DMS53 treated with DMSO at 0.1 percent for 48 hours (cell line): Measurements from ENCODE around the gene PSMC3IP.

Source experiments
- DNase-seq: peaks from one replicate; lab custom pipeline; 2025; ENCODE audit not compliant: unreplicated experiment; lab: John Stamatoyannopoulos, UW

The PSMC3IP gene

GRCh38 chr17:42586514-42587230 is 9.1 kb upstream of the PSMC3IP start:
- no peak for DNase-seq

GRCh38 chr17:42585353-42585752 is 7.8 kb upstream of the PSMC3IP start:
- DNase-seq = no peak

GRCh38 chr17:42584880-42585279 is 7.4 kb upstream of the PSMC3IP start:
- no peak for DNase-seq

- DNase-seq = no peak
Observed at GRCh38 chr17:42581744-42582270, 4.3 kb upstream of the PSMC3IP start.

- DNase-seq = no peak
Observed at GRCh38 chr17:42579794-42580551, 2.4 kb upstream of the PSMC3IP start.

GRCh38 chr17:42578282-42578869 is 847 bp upstream of the PSMC3IP start:
- DNase-seq = peak; percentile 59

GRCh38 chr17:42577140-42577531 is 393 bp downstream of the PSMC3IP start:
- DNase-seq = peak; percentile 44

GRCh38 chr17:42574463-42574862 is 3.1 kb downstream of the PSMC3IP start:
- no peak for DNase-seq

GRCh38 chr17:42573095-42573494 is 4.4 kb downstream of the PSMC3IP start:
- DNase-seq = no peak

- no peak for DNase-seq
Observed at GRCh38 chr17:42571435-42572225, 5.9 kb downstream of the PSMC3IP start.

- DNase-seq = no peak
Observed at GRCh38 chr17:42568341-42569111, 9.0 kb downstream of the PSMC3IP start.

- DNase-seq = peak; percentile 94
Observed at GRCh38 chr17:42566883-42567573, 10.5 kb downstream of the PSMC3IP start, which contains the start of gene MLX. Gene MLX (plus strand): TSS chr17:42567100. CDS start chr17:42567125, 25 bp downstream.

- no peak for DNase-seq
Observed at GRCh38 chr17:42566215-42566882, 11.2 kb downstream of the PSMC3IP start.

- DNase-seq = no peak
Observed at GRCh38 chr17:42565523-42566214, 11.9 kb downstream of the PSMC3IP start.

- no peak for DNase-seq
Observed at GRCh38 chr17:42564815-42565522, 12.6 kb downstream of the PSMC3IP start.

- DNase-seq = no peak
Observed at GRCh38 chr17:42563950-42564349, 13.6 kb downstream of the PSMC3IP start.

GRCh38 chr17:42563543-42563942 is 14.0 kb downstream of the PSMC3IP start:
- DNase-seq = peak; percentile 12

GRCh38 chr17:42563143-42563509 is 14.4 kb downstream of the PSMC3IP start:
- no peak for DNase-seq
